HG03342 (cell line): Measurements from ENCODE around the gene NCF4.
A peak's percentile ranks its signal among the peaks of the same experiment; 100 is the strongest.

Experiments
- ATAC-seq: cut with Tn5 transposase; IDR thresholded peaks from one replicate; pipeline ENCODE4 v1.9.1; 2021; ENCODE audit warnings: mild to moderate bottlenecking, moderate library complexity; ENCODE audit not compliant: unreplicated experiment

Gene NCF4

DNA sequence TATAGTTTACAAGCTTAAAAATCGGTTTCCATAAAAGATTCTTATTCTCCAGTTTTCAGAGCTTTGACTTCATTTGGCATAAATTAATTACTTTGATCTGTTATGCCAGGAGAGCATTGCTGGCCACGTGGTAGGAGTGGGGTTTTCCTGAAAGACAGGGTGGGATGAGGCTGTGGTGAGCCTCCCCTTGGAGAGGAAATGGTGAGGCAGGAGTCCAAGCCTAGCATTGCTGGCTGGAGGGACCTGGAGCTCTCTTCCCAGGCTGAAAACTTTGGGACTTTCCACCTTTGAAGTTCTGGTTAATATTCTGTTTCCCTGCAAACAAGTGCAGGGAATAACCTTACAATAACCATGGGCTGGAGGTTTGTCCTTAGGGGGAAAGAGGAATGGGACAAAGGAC lies 31.5 kb downstream of the NCF4 start:
- no peak for ATAC-seq

DNA sequence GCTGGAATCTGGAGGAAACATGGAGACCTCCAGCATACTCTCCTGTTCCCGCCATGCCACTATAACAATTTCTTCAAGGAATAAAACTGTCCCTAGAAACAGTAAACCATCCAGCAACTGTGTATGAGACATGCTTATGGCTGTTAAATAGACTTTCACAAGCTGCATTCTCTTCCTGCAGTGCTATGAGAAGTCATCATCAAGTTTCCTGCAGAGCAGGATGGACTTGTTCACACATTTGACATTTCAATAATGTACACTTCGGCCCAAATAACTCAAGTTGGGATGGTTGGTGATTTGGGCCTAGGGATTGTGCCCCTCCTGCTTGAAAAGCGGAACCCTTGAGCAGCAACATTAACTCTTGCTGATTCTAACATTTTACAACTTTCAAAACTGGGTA lies 32.5 kb downstream of the NCF4 start:
- no peak for ATAC-seq

DNA sequence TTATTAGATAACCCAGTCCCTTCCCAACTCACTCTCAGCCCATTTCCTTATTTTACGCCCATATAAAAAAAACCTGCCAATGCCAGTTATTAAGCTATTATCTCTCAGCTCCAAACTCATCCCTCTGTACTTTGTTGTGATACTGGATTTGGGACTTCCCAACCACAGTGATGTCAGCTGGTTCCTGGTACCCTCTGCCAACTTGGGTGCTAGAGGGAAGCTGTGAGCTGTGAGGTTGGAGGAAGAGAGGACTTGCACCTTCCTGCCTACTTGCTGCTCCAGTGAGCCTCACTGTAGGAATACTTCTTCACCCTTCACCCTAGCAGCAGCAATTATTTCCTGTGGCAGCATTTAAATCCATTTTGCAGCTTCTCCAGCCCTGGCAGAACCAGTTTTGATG lies 33.5 kb downstream of the NCF4 start:
- ATAC-seq = no peak

DNA sequence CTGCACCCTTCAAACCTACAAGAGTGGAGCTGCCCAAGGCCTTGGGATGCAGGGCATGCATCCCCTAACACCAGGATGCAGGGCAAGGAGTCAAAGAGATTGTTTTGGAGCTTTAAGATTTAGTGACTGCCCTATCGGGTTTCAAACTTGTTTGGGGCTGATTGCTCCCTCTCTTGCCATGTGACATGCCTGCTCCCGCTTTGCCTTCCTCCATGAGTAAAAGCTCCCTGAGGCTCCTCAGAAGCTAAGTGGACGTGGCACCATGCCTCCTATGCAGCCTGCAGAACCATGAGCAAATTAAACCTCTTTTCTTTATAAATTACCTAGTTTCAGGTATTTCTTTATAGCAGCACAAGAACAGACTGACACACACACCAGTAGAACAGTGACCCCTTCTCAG lies 36.8 kb downstream of the NCF4 start:
- no peak for ATAC-seq

DNA sequence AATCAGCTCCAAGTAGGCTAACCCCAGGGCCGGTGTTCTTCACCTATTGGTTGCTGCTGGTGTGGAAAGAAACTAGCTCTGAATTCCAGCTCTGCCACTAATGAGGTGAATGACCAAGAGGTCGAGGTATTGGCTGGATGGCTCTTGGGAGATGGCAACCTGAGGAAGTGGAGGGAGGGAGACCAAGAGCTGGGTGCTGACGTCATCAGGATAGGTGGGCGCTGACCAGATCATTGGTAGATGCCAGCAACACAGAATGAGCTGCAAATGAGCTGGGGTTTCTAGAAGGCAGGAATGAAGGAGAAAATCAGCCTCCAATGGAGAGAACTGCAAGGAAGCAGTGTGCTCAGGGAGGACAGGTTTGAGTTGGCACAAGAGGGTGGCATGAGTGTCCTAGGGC lies 37.9 kb downstream of the NCF4 start:
- no peak for ATAC-seq

DNA sequence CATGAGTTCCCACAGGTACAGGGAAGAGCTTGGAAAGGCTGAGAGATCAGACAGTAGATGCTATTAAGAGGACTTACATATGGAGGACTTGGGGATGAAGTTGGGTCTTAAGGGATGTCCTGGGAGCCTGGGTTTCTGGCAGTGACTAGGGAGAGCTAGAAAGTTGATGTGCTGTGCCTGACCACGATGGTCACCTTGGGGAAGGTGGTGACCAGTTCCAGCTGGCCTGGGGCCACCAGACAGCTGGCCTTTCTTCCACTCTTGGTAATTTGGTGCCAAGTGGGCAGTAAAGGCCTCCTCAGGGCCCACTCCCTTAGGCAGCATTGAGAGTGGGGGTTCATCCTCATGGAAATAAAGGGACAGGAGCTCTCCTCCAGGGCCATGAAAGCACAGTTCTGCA lies 38.7 kb downstream of the NCF4 start:
- no peak for ATAC-seq

DNA sequence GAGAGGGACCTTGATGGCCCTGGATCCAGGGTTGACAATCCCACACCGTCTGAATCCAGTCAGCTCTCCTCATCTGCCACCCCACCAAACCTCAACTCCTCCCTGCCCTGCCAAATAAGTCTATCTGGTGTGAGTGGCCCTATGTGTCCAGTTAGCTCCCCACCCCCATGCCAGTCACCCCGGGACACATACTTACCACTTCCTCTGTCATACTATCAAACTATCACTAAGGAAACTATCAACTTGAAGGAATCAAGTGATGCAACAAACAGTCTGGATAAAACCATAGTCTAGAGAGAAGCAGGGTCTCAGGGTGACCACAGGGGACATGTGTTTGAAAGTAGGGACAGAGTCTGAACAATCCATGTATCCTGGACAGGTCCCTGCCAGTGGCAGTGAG lies 39.4 kb downstream of the NCF4 start:
- no peak for ATAC-seq

DNA sequence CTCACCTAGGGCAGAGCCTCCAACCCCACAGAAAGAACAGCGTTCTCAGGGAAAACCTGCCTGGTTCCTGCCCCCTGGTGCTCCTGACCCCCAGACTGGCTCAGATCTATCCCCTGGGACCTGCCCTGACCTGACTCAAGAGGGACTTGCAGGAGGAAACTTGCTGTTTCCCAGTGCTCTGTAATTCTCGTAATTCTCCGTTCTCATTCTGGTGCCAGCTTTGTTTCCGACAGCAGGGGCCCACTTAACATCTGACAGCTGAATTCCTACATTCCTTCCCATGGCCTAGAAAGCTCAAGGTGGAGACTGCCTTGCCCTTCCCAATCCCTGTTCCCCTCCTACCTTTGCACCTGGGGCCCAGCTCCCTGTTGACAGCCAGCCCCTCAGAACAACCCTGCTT lies 40.1 kb downstream of the NCF4 start:
- no peak for ATAC-seq

DNA sequence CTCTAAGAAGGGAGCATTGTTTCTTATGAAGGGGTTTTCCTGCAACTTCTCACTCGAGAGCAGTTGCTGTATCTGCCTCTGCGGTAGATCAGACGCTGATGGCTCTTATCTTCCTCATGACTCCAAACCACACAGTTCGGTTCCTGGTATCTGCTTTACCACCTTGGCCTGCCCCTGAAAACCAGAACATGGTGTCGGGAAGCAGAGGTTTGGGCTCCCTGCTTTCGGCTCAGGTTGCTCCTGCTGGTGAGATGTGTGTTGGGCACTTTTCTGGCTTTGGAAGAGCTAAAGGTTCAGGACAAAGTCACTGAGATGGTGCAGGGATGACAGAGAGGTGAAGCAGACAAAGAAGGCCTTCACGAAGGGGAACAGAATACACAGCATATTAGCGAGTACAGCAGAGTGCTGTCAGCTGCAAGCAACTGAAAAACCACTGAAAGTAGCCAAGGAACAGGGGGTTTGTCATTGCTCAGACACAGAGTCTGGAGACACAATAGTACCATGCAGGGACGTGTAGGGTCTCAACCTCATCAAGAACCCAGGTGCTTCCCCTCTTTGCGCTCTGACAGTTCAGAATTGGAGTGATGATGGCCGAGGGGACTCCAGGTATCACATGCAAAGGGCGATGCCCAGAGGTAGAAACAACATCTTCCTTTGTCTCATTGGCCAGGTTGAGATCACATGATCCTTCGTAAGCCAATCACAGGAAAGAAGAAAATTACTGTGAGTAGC lies 40.8 kb downstream of the NCF4 start:
- peak; percentile 71 for ATAC-seq

DNA sequence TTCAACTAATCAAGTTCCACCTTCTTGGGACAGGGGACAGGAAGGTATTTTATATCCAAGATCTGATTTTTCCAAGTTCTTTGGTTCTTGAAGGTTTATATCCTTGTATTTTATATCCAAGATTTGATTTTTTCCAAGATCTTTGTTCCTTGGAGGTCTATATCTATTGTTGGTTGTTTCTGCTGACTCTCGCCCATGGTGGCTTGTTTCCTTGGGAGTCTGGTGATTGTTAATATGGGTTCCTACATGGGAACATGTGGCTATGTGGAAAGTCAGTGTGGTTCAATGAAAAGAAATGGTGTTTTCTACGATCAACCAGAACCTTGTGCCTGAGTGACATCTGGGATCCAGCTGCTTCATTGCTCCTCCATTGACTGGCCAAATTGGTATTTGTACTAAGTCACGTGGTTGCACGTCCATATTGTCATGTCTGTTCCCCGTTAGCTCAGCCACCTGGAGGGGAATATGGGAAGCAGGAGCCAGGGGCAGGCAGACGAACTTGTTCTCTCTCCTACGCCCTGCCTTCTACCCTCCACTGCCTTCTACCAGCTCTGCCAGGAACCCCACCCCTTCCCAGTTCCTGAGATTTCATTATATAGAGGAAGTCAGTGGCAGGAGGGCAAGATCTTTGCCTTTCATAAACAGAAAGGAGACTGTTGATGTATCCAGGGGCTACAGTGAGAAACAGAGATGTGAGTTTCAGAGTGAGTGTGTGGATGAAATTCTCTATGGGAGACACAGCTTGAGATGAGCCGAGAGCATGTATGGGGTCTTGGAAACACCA lies 41.5 kb downstream of the NCF4 start:
- no peak for ATAC-seq

DNA sequence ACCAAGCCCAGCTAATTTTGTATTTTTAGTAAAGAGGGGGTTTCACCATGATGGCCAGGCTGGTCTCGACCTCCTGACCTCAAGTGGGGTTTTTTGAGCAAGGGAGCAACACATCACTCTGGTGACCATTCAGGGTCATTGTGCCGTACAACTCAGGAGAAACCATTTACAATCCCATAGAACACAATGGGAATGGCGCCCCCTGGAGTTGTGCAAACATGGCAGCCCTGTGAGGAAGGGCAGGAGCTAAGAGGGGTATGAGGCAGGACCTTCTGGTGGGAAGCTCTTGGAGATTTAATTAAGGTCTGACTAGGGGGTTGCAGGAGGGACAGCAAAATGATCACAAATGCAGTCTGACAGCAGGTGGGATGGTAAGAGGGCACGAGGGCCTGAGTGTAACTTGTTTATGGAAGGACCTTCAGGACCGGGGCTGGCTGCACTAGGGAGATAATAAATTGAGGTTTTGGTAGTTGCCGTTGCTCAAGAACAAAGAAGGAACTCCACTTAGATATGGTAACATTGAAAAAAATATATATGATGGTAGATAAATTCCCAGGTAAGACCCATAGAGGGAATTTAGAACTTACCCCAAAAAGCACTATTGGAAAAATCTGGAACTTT lies 43.6 kb downstream of the NCF4 start:
- ATAC-seq = no peak

DNA sequence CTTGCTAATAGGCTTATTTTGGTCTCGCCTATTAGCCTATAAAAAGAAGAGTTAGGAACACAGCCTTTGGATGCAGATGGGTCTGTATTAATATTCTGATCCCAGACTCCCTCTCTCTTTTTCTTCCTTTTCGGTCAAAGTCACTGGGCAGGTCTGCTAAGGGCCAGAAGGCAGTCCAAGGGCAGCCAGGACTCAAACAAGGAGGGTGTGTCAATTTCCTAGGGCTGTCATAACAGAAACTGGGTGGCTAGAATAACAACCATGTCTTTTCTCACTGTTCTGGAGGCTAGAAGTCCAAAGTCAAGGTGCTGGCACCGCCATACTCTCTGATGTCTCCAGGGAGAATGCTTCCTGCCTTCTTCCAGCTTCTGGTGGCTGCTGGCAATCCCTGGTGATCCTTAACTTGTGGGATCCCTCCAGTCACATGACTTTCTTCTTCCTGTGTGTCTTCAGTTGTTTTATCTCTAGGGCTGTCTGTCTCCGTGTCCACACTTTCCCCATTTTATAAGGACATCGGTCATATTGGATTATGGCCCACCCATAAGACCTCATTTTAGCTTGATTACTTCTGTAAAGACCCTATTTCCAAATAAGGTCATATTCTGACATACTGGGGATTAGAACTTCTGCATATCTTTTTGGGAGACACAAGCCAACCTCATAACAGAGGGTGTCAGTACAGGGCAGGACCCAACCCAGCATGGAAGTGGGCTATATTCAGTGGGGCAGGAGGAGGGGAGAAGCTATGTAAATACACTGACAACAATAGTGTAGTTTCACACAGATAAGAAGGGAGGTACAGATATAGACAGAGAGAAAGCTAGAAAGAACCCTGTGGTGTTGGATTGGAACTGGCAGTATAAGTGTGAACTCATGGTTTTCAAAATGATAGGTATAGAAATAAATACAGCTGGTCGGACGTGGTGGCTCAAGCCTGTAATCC lies 46.7 kb downstream of the NCF4 start:
- no peak for ATAC-seq

DNA sequence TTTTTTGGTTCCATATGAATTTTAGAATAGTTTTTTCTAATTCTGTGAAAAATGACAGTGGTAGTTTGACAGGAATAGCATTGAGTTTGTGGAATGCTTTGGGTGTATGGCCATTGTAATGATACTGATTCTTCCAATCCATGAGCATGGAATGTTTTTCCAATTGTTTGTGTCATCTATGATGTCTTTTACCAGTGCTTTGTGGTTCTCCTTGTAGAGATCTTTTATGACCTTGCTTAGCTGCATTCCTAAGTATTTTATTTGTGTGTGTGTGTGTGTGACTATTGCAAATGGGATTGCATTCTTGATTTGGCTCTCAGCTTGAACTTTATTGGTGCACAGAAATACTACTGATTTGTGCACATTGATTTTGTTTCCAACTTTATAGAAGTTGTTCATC lies 49.7 kb downstream of the NCF4 start:
- no peak for ATAC-seq

DNA sequence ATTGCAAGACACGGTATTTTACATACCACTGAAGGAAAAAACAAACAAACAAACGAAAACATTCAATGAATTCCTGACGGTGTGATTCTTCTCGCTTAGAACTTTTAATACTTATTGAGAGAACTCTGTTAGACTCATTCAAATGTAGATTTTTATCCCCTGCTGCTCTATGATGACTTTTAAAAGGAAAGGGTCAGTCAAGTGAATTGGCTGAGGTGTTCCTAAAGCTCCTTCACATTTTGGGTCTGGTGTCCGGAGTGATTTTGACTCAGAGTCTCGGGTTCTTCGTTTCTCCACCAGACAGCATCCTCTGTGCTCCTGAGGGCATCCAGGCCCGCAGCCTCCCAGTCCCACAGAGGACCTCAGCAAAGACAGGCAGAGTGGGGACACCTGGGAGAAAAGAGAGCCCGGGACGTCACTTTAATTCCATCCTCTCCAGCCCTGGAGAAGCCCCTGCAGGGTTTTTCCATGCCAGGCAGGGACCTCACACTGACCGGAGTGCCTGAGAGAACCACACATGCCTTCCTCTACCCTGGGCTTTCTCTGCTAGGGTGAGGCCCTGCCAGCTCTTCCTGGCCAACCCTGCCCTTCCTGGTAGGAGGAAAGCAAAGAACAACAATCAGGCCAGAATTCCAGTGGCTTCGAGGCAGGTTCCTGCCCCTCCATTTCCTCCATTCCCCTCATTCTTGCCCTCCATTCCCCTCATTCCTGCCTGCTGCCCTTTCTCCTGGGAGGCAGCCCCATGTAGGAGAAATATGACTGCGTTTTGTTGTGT lies 51.3 kb downstream of the NCF4 start:
- ATAC-seq = no peak

DNA sequence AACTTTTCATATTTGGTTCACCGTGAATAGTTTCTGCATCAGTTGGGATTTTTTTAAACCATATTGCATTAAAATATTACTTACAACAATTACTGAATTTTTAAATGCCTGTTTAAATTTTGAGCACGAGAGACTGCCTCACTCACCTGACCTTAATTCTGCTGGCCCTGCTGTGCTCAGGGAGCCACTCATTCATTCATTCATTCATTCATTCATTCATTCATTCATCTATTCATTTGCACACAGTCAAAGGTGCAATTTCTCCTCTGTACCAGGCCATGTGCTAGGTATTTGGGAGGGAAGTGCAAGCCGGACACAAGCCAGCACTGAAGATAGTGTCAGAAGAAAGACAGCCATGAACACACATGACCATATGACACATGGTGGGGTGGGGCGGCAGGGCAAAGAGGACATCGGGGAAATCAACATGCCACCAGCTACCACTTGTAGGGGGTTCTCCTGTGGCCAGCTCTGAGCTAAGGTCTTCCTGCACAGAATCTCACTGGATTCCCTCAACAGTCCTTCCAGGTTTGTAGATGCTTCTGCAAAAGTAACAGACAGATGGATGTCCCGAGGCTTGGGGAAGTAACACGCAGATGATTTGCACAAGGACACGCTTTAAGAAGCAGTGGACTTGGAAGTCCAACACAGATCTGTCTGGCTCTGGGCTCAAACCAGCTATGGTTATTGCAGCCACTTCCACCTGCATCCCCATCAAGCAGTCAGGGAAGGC lies 52.1 kb downstream of the NCF4 start:
- no peak for ATAC-seq

DNA sequence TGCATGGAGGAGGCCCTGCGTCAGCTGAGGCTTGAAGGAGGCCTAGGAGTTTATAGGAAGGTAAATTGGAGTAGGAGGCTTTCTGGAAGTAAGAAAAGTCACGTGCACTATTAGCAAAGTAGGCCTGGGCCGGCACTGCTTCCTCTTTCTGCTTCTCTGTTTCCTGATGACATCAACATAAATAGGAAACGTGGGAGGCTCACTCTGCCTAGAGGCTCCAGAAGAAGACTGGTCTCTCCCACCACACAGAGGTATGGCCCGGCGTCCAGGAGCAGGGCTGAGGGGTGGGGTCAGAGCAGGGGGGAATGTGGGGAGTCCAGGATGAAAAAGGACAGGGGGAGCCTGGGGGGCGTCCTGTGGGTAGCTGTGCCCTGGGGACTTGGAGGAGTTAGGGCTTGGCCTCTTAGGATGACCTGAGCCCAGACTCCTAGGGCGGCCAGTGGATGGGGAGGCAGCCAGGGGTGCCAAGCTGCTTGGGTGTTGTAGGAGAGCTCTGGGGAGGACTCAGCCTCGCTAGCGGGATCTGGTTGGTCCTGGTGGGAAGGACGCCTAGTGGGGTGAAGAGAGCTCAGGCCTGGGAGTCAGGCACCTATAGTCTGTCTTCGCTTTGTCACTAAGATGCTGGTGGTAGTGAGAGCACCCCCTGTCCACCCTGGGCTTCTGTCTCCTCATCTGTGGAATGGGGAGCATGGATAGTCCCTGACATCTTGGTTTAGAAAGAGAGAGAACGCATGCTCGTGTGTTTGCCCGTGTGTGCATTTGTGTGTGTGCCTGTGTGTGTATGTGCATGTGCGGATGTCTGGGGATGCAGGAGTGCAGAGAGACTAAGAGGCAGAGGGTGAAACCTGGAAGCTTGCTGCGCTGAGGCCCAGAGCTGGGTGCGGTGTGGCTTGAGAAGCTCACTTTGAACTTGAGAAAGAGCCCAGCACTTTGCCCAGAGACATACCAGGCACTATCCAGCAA lies 52.9 kb downstream of the NCF4 start, which contains the start of gene CSF2RB:
TSS of gene CSF2RB (plus strand) at position 202 of the 963 bp plus-strand sequence. CDS start 8,580 bp downstream, outside the sequence.
- ATAC-seq = peak; percentile 64

DNA sequence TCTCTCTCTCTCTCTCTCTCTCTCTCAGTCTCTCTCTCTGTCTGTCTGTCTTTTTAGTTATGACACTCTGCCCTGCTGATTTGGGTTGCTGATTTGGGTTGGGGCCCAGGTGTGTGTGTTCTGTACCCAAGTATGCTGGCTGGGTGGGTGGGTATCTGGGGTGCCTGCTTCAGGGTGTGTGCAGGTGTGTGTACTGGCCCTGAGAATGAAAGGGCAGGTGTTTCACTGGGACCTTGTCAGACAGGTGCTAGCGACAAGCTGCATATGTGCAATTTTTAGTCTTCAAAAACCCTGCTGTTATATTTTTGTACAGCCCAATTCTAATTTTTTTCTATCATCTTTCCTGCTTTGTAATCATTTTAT lies 53.6 kb downstream of the NCF4 start:
- peak; percentile 12 for ATAC-seq

DNA sequence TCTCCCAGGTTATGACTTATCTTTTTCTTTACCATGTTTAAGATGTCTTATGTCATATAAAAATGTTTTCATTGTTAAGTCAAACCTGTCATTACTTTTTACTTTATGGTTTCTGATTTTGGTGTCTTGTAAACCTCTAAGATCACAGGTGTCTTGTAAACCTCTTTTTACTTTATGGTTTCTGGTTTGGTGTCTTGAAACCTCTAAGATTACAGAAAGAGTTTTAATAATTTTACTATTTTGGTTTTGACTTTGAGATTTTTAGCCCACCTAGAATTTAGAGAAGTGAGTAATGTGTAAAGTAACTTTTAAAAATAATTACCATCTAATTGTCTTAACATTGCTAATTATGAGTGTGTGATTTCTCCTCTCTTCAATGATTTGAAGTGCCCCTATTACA lies 55.2 kb downstream of the NCF4 start:
- no peak for ATAC-seq
